HG02763 (cell line): ENCODE results near the gene GHITM.
"Not testable (repeated sequence)": the region's sequence is repeated elsewhere in the genome, so short reads cannot be mapped to it uniquely, and the experiment has no call there.

Source experiments
- ATAC-seq: cut with Tn5 transposase; IDR thresholded peaks from one replicate; pipeline ENCODE4 v1.9.1; 2021; ENCODE audit warnings: mild to moderate bottlenecking, moderate library complexity; ENCODE audit not compliant: unreplicated experiment

The GHITM gene, protein sequence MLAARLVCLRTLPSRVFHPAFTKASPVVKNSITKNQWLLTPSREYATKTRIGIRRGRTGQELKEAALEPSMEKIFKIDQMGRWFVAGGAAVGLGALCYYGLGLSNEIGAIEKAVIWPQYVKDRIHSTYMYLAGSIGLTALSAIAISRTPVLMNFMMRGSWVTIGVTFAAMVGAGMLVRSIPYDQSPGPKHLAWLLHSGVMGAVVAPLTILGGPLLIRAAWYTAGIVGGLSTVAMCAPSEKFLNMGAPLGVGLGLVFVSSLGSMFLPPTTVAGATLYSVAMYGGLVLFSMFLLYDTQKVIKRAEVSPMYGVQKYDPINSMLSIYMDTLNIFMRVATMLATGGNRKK

DNA sequence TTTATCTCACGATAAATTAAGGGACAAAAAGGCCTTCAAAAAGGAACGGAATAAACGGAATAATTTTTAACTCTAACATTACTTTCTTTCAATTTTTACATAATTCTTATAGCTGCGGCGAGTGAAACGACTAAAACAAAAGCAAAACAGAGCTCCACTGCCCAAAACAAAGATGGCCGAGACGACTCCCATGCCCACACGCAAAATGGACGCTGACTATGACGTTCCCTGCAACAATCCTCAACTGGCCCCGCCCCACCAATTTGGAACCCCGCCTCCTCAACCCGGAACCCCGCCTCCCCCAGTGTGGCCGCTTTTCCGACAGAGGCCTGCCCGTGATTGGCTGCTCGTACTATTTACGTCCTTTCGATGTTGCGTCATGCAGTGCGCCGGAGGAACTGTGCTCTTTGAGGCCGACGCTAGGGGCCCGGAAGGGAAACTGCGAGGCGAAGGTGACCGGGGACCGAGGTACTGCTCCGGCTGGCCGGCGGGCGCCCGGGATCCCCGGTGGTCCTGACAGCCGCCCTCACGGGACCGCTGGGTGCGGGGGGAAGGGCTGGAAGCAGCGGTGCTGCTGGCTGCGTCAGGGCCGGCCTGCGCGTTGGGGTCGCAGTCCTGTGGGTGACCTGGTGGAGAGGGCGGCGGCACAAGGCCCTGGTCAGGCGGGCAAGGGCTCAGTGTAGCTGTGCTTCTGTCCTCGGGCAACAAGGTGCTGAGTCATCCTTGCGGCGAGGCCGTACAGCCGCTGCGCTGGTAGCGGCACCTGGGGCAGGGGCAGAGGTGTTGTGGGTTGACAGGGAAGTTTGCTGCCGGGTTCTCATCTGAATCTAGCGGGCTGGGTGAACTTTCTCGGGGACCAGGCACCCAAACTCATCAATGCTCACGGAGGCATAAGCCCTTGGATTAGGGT, at the start of gene GHITM:
GHITM (plus strand) TSS at position 384 of the 910 bp plus-strand sequence. CDS start 1,992 bp downstream, outside the sequence.
- ATAC-seq, result peak; percentile 99

DNA sequence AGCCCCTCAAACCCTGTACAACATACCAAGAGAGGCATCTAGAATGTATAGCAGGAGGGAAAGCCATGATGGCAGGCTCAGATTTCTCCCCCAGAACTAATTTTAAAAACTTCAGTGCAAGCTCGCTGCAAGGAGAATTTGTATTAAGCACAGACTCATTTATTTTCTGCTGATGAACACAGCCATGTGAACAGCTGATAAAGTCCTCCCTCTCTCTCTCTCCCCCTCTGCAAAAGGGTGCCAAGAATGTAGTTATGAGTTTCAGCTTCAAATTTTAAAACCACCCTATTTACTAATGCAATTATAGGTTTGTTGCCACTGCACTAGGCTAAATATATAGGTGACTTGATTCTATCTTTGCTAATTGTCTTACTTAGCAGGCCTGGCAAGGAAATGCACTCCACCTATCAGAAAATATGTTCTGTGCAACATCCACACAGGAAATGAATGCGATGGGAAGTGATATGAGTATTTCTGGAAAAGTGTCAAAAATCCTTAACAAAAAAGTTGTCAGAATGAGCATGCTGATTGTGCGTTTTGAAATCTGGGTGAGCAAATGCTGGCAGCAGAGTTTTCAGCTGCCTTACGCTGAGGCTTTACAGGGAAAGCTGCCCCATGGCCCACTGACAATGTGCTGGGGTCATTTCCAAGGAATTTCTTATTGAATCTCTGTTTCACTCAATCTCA, 43.4 kb upstream of the GHITM start:
- no peak for ATAC-seq

DNA sequence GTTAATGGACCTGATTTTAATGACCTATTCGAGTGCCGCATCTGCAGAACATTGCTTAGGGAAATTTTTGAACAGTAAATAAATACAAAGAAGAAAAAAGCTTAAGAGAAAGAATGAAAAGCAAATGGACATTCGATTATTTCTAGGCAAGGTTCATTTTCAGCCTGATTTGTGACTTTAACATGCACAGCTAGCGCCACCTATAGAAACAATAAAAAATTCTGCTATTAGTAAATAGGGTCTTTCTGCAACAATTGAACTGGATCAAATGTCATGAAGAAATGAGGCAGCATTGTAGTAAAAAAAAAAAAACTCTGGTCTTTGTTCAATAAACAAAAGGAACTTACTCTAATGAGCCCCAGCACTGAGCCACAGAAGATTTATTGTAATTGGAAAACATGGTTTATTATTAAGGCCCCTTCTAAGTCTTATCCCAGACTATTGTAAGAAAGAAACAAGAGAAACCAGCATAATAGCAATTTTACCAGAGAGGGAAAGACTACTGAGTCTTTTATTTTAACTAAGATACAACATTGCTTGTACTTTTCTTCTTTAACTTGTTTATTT, 41.4 kb upstream of the GHITM start:
- ATAC-seq, result no peak

DNA sequence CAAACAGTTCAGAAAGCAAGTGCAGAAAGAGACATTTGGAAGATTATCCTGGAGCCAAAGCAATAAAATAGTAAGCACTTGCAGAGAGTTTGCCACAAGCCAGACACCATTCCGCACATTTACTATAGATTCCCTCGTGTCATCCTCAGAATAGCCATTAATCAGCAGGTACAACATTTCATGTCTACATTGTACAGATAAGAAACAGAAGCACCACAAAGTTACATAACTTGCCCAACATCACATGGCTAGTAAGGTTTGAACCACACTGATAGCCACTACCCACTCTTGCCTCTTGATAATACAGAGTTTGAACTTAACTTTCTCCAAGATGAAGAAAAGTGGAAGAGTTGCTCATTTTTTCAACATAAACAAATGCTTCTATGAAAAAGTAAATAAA, 40.6 kb upstream of the GHITM start:
- no peak for ATAC-seq

DNA sequence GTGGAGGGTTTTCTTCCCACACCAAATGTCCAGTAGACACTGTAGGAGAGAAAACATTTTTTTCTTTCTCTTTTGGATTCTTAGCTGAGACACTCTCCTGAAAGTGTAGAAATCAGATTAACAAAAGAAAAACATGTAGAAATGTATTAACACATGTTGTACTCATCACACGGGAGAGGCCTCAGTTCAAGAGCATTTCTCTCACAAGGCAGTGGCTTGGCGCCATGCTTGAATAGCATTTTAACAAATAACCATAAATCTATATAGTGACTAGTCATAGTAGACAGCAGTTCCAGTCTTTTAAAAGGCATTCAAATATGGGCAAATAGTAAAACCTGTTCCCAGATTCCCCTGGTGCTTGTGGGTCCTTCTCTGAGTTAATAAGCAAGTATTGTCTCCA, 38.3 kb upstream of the GHITM start:
- ATAC-seq, result no peak

DNA sequence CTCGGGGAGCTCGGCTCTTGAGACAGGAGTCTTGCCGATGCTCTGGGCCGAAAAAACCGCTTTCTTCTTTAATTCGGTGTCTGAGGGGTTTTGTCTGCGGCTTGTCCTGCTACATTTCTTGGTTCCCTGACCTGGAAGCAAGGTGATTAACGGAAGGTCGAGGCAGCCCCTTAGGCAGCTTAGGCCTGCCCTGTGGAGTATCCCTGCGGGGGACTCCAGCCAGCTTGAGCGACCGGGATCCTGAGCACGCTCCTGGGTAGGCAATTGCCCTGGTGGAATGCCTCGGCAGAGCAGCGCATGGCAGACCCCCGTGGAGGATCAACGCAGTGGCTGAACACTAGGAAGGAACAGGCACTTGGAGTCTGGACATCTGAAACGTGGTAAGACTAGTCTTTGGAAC, 30.5 kb upstream of the GHITM start:
- ATAC-seq, result no peak

DNA sequence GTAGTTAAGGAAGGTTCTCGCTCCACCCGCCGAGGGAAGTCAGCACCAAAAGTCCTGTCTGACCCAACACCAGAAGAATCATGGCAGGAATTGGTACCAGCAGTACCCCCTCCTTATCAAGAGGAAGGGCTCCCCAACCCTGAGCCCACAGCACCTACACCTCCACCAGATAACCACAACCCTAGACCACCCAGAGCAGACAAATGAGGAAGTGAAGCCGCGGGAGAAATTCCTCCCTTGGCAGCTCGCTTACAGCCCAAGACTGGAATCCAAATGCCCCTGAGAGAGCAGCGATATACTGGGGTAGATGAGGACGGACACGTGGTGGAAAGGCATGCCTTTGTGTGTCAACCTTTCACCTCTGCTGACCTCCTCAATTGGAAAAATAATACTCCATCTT, 29.5 kb upstream of the GHITM start:
- not testable (repeated sequence) for ATAC-seq

DNA sequence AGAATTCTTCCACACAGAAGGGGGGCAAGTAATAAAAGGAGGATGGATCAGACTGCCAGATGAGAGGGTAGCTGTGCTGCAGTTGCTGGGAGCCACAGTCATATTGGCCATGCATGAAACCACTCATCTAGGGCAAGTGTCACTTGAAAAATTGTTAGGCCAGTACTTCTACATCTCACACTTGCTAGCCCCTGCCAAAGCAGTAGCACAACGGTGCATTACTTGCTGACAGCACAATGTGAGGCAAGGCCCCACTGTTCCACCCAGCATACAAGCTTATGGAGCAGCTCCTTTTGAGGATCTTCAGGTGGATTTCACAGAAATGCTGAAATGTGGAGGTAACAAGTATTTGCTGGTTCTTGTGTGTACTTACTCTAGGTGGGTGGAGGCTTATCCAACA, 25.8 kb upstream of the GHITM start:
- not testable (repeated sequence) for ATAC-seq

DNA sequence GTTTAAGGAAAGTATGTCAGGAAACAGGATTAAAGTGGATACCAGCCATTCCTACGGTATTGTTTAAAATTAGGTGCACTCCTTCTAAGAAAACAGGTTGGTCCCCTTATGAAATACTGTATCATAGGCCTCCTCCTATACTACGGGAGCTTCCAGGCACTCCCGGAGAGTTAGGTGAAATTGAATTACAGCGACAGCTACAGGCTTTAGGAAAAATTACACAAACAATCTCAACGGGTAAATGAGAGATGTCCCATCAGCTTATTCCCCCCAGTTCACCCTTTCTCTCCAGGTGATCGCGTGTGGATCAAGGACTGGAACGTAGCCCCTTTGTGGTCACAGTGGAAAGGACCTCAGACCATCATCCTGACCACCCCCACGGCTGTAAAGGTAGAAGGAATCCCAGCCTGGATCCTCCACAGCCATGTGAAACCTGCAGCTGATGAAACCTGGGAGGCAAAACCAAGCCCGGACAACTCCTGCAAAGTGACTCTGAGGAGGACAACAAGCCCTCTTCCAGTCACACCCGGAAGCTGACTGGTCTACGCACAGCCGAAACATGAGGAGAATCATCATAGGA, 25.1 kb upstream of the GHITM start:
- no peak for ATAC-seq

DNA sequence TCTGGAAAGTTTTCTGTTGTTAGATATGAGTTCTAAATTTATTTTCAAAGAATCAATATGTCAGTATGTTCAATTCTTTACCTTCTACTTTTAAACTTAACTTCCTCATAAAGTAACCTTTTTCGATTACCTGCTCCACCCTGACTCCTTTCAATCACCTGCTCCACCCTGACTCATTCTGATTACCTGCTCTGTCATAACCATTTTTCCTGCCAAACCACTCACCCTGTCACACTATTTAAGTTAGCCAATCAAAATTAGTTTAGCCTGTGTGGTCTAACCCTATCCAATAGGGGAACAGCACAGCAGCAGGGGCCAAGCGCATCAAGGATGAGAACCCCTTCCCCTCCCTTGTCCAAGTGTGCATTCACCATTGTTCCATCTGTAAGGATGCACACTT, 22.1 kb upstream of the GHITM start:
- ATAC-seq, result not testable (repeated sequence)

DNA sequence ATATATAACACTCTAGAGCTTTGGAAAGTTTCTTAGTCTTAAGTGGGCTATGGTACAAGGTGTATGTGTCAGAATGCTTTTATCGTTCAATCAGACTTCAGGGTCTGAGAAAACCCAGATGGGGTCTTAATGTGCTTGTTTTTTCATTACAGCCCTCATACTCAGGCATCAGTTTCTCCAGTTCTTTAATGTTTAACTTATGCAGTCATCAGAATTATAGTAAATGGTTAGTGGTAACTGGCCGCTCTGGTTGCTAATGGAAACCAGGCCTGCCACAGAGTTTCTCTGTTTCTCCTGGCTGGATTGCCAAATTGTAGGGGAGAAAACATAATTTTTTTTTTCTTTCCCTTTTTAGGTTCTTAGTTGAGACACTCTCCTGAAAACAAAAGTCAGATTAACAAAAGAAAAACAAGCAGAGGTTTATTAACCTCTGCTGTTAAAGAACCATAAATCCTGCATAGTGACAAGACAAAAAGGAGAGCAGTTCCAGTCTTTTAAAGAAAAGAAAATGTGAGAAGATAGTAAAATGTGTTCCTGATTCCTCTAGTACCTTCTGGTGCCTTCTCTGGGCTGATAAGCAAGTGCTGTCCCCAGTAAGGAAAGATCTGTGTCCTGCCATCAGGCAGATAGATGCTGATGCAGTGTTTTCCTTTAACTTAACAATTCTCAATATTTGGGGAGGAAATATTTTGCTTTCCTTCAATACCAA, 21.5 kb upstream of the GHITM start:
- ATAC-seq, result no peak

DNA sequence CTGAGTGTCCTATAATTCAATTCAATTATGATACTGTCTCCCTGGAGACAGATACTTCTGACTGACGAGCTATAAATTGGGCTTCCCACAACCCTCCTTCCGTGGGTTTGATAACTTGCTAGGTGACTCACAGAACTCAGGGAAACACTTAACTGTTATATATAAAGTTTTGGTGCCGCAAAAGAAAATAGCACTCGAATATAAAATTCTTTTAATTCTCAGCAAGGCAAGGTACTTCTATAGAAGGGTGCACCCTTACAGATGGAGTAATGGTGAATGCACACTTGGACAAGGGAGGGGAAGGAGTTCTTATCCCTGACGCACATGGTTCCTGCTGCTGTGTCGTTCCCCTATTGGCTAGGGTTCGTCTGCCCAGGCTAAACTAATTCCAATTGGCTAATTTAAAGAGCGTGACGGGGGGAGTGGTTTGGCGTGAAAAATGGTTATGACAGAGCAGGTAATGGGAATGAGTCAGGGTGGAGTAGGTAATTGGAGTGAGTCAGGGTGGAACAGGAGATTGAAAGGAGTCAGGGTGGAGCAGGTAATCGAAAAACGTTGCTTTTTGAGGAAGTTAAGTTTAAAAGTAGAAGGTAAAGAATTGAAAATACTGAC, 20.8 kb upstream of the GHITM start:
- ATAC-seq, result no peak

DNA sequence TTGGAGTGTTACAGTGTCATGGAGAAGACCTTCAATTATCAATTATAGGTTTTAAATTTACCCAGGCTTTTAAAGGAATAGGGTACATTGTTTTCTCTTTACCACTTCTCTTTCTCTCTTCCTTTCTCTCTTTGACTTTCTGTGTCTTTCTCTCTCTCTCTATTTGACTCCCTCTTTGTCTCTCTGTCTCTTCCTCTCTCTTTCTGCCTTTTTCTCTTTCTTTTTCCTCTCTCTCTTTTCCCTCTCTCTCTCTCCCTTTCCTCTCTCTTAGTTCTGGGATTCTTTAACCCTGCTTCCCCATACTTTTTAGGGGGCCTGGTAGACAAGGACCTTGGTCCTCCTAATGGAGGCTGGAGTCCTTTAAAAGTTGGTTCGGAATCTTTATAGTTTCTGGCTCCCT, 15.9 kb upstream of the GHITM start:
- ATAC-seq, result no peak

DNA sequence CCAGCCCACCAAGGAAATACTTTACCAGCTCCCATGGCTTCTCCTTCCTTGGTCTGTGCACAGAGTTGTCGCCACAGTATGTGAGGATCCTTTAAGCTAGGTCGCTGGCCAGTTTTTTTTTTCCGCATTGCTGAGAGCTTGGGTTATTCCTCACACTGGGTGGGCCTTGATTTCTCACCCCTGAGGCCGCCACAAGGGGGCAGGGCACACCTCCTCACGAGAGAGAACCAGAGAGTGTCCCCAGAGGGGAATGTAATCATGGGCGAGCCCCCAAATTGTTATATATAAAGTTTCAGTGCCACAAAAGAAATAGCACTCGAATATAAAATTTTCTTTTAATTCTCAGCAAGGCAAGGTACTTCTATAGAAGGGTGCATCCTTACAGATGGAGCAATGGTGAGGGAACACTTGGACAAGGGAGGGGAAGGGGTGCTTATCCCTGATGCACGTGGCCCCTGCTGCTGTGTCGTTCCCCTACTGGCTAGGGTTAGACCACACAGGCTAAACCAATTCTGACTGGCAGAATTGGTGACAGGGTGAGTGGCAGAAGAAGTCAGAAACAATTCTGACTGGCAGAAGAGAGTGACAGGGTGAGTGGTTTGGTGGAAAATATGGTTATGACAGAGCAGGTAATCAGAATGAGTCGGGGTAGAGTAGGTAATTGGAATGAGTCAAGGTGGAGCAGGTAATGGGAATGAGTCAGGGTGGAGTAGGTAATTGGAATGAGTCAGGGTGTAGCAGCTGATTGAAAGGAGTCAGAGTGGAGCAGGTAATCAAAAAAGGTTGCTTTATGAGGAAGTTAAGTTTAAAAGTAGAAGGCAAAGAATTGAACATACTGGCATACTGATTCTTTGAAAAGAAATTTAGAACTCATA, 13.2 kb upstream of the GHITM start:
- not testable (repeated sequence) for ATAC-seq

DNA sequence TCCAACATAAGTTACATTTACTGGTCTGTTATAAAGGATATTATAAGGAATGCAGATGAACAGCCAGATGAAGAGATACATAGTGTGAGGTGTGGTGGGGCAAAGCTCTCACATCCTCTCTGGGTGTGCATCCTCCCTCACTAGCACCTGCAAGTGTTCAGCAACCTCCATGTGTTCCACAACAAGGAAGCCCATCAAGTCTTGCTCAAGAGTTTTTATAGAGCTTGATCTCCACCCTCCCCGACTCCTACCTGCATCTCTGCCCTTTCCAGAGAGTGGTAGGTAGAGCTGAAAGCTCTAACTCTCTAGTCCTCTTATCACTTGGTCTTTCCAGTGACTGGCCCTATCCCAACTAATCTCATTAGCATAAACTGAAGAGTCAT, 12.5 kb upstream of the GHITM start:
- no peak for ATAC-seq

DNA sequence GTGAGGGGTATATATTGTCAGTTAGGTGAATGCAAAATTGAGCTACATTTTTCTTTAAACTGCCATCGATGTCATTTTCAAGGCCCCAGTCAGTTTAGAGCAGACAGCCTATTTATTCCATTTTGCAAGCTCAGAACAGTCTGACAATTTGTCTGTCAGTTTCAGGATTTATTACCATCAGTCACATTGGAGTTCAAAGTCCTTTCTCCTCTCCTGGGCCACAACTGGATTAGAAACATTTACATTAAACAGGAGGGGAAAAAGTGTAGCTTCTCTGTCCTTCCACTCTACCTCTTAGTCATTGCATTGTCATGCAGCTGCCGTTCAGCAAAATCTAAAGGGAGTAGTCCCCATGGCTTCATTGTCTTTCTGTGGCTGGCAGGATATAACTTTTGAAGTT, 3.5 kb upstream of the GHITM start:
- ATAC-seq, result no peak

DNA sequence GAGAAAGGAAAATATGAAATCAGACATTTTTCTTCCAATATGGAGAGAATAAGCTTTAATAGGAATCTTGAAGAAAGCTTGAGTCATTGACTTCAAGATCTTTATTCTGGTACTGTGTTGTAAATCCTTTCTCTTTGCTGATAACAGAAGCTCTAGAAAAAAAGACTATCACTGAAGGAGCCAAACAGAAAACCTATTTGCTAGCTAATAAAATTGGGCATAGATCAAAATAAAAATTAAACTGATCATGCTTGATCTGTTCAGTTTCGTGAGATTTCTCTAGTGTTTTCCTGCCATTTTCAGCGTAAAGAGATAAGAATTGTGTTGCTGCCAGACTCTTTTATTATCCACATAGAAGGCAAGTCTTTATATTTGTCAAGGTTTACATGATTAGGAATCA, 1.5 kb upstream of the GHITM start:
- no peak for ATAC-seq

DNA sequence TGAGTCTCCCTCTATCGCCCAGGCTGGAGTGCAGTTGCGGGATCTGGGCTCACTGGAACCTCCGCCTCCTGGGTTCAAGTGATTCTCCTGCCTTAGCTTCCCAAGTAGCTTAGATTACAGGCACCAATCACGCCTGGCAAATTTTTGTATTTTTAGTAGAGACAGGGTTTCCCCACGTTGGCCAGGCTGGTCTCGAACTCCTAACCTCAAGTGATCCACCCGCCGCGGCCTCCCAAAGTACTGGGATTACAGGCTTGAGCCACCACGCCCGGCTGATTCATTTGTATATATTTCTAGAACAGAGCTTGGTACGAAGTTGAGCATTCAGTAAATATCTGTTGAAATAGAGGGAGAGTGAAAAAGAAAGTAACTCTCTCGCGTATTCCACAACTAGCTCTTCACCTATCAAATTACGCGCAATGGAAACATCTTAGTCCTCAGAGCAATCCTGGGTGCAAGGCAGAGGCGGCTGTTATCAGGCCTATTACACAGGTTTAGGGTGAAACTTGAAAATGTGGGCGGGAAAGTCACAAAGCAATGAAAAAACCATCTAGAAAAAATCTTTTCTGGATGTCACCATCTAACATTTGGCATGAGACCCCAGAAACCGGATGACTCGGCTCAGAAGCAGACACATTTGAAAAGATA, 707 bp upstream of the GHITM start:
- no peak for ATAC-seq
